Thyroid gland (tissue), 4 donors: ENCODE measurements around the gene KRT86. TPM values are rescaled to one million over a fixed set of nuclear protein-coding genes. Genes with fewer than 3 reads are reported as not detected.

Source experiments
- DNase-seq, 2 donors: peaks; one replicate each; pipeline ENCODE4 v3.0.0-alpha.2; 2019
- H3K27ac ChIP-seq, 3 donors: fragments of 200-600 bp; sonication (generic); 1 replicate in 2 of 3; 2 replicates in 1 of 3; pipeline ENCODE4 v1.5.1; 2016 to 2019; ENCODE audit warnings: mild to moderate bottlenecking in 1 of 3, moderate library complexity in 1 of 3
- H3K27me3 ChIP-seq: fragments of 200-600 bp; sonication (generic); one replicate; pipeline ENCODE4 v1.5.1; 2019
- H3K36me3 ChIP-seq, 2 donors: fragments of 200-600 bp; sonication (generic); one replicate each; pipeline ENCODE4 v1.5.1; 2016 to 2019
- H3K4me1 ChIP-seq, 2 donors: fragments of 200-600 bp; sonication (generic); one replicate each; pipeline ENCODE4 v1.5.1; 2017 to 2019
- H3K4me3 ChIP-seq, 3 donors: fragments of 200-600 bp; sonication (generic); replicated peaks in 1 of 3; 1 replicate in 2 of 3; 2 replicates in 1 of 3; pipeline ENCODE4 v1.5.1; 2016; ENCODE audit warnings: mild to moderate bottlenecking in 1 of 3
- H3K9me3 ChIP-seq: fragments of 200-600 bp; sonication (generic); one replicate; pipeline ENCODE4 v1.5.1; 2017
- CTCF ChIP-seq, 6 experiments: fragments of 200-600 bp in 3 of 6; fragments of 450-650 bp in 3 of 6; sonication (generic) in 3 of 6; IDR thresholded peaks; one replicate each; pipeline ENCODE4 v1.5.1; 2016 to 2019; ENCODE audit warnings: antibody characterized with exemption in 6 of 6, mild to moderate bottlenecking in 2 of 6, inconsistent platforms in 1 of 6, moderate library complexity in 1 of 6
- POLR2A ChIP-seq, 2 donors: fragments of 450-650 bp; IDR thresholded peaks; one replicate each; pipeline ENCODE4 v1.6.1; 2017; ENCODE audit warnings: antibody characterized with exemption in 2 of 2, mild to moderate bottlenecking in 2 of 2, moderate library complexity in 1 of 2
- WGBS, 2 donors: methylation state at CpG; one replicate each; pipeline ENCODE4 v1.1.5; 2017; 5-methylcytosine and 5-hydroxymethylcytosine counted together
- intact Hi-C: fragments of 100-400 bp; cut with DNase I; formaldehyde crosslinking; loops from one replicate; pipeline ENCODE4 v1.15.1; 2023
- total RNA-seq, 4 donors: library from RNA; depleted of rRNA; stranded (reverse); fragments of >200 nt; gene quantifications; one replicate each; pipeline ENCODE4 v1.2.3, GENCODE V29; 2016

The KRT86 gene
- total RNA-seq, 4 donors from 2014 or later: 0.13 to 1.1 (median 0.42) TPM

- no peaks in the 10 kb centered on the region for H3K36me3 ChIP-seq
- WGBS, 2 donors: 85 to 86% methylated on average over 10 to 11 of the region's 11 CpGs
- no peaks in the 10 kb centered on the region for H3K9me3 ChIP-seq
- no peak for DNase-seq
- no peaks in the 10 kb centered on the region for H3K27me3 ChIP-seq
- intact Hi-C loops: no loop called here
- H3K4me1 ChIP-seq: peaks cover 7 to 12% of the 10 kb centered on the region in 2 donors
- no peak overlapping the region for H3K4me3 ChIP-seq
- TF ChIP-seq POLR2A (IDR thresholded peaks at IDR 0.05) (no peak), CTCF (IDR thresholded peaks at IDR 0.05) (no peak)
- H3K27ac ChIP-seq: no peak overlapping the region
Observed at GRCh38 chr12:52318241-52318990, 44.0 kb downstream of the KRT86 start.

- intact Hi-C loops: no loop called here
- DNase-seq: no peak
- H3K36me3 ChIP-seq: no peaks in the 10 kb centered on the region
- no peak overlapping the region for H3K4me3 ChIP-seq
- no peaks in the 10 kb centered on the region for H3K27me3 ChIP-seq
- peaks cover 7 to 12% of the 10 kb centered on the region in 2 donors for H3K4me1 ChIP-seq
- 83 to 84% methylated on average over 11 of the region's 11 CpGs for WGBS, 2 donors
- no peak overlapping the region for H3K27ac ChIP-seq
- H3K9me3 ChIP-seq: no peaks in the 10 kb centered on the region
- TF ChIP-seq POLR2A (IDR thresholded peaks at IDR 0.05): no peak
- no peak for TF ChIP-seq CTCF (IDR thresholded peaks at IDR 0.05)
Observed at GRCh38 chr12:52319097-52319496, 44.7 kb downstream of the KRT86 start.

- intact Hi-C loops: no loop called here
- Histone ChIP-seq H3K27ac (peak within 1 kb of the TSS in 1 of 3 donors; percentile 19), H3K27me3 (no peaks in the 10 kb centered on the region), H3K36me3 (no peaks in the 10 kb centered on the region), H3K4me1 (peaks cover 7 to 12% of the 10 kb centered on the region in 2 donors), H3K4me3 (no peak within 1 kb of the TSS), H3K9me3 (no peaks in the 10 kb centered on the region)
- DNase-seq: no peak
- 74 to 79% methylated on average over 12 to 16 of the region's 35 CpGs for WGBS, 2 donors
- peak in 1 of 2 donors; percentile 10 for TF ChIP-seq POLR2A (IDR thresholded peaks at IDR 0.05)
- TF ChIP-seq CTCF (IDR thresholded peaks at IDR 0.05): no peak
Observed at GRCh38 chr12:52320784-52321400, 46.4 kb downstream of the KRT86 start, which contains the start of gene KRT83. Gene KRT83, minus strand, starts transcription at chr12:52321398. Its CDS starts 63 bp downstream, at chr12:52321335.

- intact Hi-C loops: no loop called here
- Histone ChIP-seq H3K27me3 (no peaks in the 10 kb centered on the region), H3K9me3 (no peaks in the 10 kb centered on the region), H3K4me3 (no peak overlapping the region), H3K27ac (peak overlapping the region in 1 of 3 donors; percentile 19), H3K36me3 (no peaks in the 10 kb centered on the region), H3K4me1 (peaks cover 7 to 12% of the 10 kb centered on the region in 2 donors)
- TF ChIP-seq CTCF (IDR thresholded peaks at IDR 0.05) (no peak), POLR2A (IDR thresholded peaks at IDR 0.05) (no peak)
- peak; percentile 87 to 94 for DNase-seq
- 13 to 47% methylated on average over 3 of the region's 4 CpGs for WGBS, 2 donors
Observed at GRCh38 chr12:52321418-52321817, 47.0 kb downstream of the KRT86 start.

GRCh38 chr12:52322069-52322468, 47.6 kb downstream of the KRT86 start:
- 94 to 97% methylated on average over 1 of the region's 1 CpG for WGBS, 2 donors
- Histone ChIP-seq H3K27me3 (no peaks in the 10 kb centered on the region), H3K36me3 (no peaks in the 10 kb centered on the region), H3K9me3 (no peaks in the 10 kb centered on the region), H3K4me3 (no peak overlapping the region), H3K27ac (no peak overlapping the region), H3K4me1 (peaks cover 7 to 12% of the 10 kb centered on the region in 2 donors)
- no peak for TF ChIP-seq CTCF (IDR thresholded peaks at IDR 0.05)
- no peak for TF ChIP-seq POLR2A (IDR thresholded peaks at IDR 0.05)
- intact Hi-C loops: no loop called here
- DNase-seq: no peak
